Vagina (tissue), 2 donors: ENCODE data around the gene LRRC45. TPM values are rescaled to one million over a fixed set of nuclear protein-coding genes. Genes with fewer than 3 reads are reported as not detected.

Experiments
- DNase-seq, 2 donors: peaks; one replicate each; pipeline ENCODE4 v3.0.0-alpha.2; 2017; ENCODE audit errors: extremely low spot score in 2 of 2
- H3K27ac ChIP-seq: fragments of 200-600 bp; sonication (generic); one replicate; pipeline ENCODE4 v1.5.1; 2019
- H3K27me3 ChIP-seq: fragments of 200-600 bp; sonication (generic); one replicate; pipeline ENCODE4 v1.5.1; 2019
- H3K36me3 ChIP-seq, 2 donors: fragments of 200-600 bp; sonication (generic); one replicate each; pipeline ENCODE4 v1.5.1; 2017 to 2019
- H3K4me1 ChIP-seq: fragments of 200-600 bp; sonication (generic); one replicate; pipeline ENCODE4 v1.5.1; 2019
- H3K4me3 ChIP-seq, 2 donors: fragments of 200-600 bp; sonication (generic); 1 replicate in 1 of 2; 2 replicates in 1 of 2; pipeline ENCODE4 v1.5.1; 2016 to 2019
- H3K9me3 ChIP-seq: fragments of 200-600 bp; sonication (generic); one replicate; pipeline ENCODE4 v1.5.1; 2019
- POLR2A ChIP-seq, 2 donors: fragments of 450-650 bp; IDR thresholded peaks; one replicate each; pipeline ENCODE4 v1.6.1; 2017; ENCODE audit warnings: antibody characterized with exemption in 2 of 2, mild to moderate bottlenecking in 2 of 2, moderate library complexity in 2 of 2
- POLR2AphosphoS5 ChIP-seq, 2 donors: sonication (generic); formaldehyde crosslinking; IDR thresholded peaks; one replicate each; pipeline ENCODE4 v1.9.0; 2017; ENCODE audit warnings: antibody characterized with exemption in 2 of 2, mild to moderate bottlenecking in 2 of 2, low read depth in 1 of 2; ENCODE audit not compliant: insufficient read depth in 1 of 2
- intact Hi-C: fragments of 100-400 bp; cut with DNase I; formaldehyde crosslinking; loops from one replicate; pipeline ENCODE4 v1.15.1; 2023
- total RNA-seq: library from RNA; depleted of rRNA; stranded (reverse); fragments of >200 nt; gene quantifications from one replicate; pipeline ENCODE4 v1.2.3, GENCODE V29; 2016
- TF ChIP-seq, protein P1 (sequence below), 3 experiments: fragments of 450-650 bp in 2 of 3; fragments of 200-600 bp in 1 of 3; sonication (generic) in 1 of 3; IDR thresholded peaks; one replicate each; pipeline ENCODE4 v1.5.1; 2017 to 2019; ENCODE audit warnings: antibody characterized with exemption in 3 of 3, mild to moderate bottlenecking in 2 of 3, moderate library complexity in 2 of 3

LRRC45 gene
- total RNA-seq, 1 donor from 2014 or later, result 14.0 TPM

DNA sequence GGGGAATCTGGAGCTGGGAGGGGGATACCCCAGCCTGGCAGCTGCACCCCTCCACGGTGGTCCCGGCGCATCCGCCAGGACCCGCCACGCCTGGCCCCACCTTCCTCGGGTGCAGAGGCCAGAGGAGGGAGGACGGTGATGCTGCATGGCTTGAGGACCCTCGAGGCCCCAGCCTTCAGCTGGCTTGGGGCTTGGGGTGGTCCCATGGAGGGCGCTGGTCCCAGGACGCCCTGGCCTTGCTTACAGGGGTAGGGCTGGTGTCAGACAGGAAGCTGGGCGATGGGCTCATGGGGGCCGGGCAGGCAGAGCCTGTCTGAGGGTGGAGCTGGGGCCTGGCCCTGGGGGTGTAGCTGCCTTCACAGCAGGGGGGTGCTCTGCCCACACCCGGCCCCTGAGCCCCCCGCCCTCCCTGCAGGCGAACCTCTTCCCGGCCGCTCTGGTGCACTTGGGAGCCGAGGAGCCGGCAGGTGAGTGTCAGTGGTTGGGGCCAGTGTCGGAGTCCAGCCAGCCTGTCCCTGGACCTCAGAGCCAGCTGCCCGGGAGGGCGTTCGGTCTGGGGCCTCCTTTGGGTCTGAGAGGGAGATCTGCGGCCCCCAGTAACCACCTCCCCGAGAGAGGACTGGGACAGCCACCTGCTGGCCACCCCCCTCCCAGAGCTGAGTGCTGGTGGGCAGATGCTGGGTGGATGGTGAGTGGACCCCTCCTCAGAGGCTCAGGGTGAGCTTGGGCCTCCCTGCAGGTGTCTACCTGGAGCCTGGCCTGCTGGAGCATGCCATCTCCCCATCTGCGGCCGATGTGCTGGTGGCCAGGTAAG lies 6.8 kb upstream of the LRRC45 start:
- no peak for TF ChIP-seq POLR2A (IDR thresholded peaks at IDR 0.05)
- TF ChIP-seq, protein P1, sequence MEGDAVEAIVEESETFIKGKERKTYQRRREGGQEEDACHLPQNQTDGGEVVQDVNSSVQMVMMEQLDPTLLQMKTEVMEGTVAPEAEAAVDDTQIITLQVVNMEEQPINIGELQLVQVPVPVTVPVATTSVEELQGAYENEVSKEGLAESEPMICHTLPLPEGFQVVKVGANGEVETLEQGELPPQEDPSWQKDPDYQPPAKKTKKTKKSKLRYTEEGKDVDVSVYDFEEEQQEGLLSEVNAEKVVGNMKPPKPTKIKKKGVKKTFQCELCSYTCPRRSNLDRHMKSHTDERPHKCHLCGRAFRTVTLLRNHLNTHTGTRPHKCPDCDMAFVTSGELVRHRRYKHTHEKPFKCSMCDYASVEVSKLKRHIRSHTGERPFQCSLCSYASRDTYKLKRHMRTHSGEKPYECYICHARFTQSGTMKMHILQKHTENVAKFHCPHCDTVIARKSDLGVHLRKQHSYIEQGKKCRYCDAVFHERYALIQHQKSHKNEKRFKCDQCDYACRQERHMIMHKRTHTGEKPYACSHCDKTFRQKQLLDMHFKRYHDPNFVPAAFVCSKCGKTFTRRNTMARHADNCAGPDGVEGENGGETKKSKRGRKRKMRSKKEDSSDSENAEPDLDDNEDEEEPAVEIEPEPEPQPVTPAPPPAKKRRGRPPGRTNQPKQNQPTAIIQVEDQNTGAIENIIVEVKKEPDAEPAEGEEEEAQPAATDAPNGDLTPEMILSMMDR (IDR thresholded peaks at IDR 0.05), result no peak
- TF ChIP-seq POLR2AphosphoS5 (IDR thresholded peaks at IDR 0.05; ENCODE audit: insufficient read depth in 1 of 2, low read depth in 1 of 2), result no peak
- intact Hi-C loops, result no loop called here

DNA sequence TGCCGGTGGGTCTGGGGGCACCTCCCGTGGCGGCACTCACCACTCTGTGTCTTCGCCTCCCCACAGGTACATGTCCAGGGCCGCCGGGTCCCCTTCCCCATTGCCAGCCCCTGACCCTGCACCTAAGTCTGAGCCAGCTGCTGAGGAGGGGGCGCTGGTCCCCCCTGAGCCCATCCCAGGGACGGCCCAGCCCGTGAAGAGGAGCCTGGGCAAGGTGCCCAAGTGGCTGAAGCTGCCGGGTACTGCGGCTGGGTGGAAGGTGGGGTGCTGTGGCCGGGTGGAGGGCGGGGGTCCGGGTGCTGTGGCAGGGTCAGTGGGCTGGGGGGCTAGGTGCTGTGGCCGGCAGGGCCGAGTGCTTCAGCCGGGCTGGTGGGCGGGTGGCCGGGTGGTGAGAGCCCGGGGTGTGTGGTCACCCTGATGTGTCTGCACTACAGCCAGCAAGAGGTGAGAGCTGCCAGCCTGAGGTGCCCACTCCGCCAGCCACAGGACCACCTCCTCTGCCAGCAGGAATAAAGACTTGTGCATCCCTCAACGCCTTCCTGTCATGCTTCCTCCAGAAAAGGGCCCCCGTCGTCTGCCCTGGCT lies 6.1 kb upstream of the LRRC45 start:
- Histone ChIP-seq H3K27ac (no peak overlapping the region), H3K4me1 (peaks cover 57% of the 10 kb centered on the region), H3K27me3 (no peaks in the 10 kb centered on the region), H3K36me3 (no peaks in the 10 kb centered on the region), H3K9me3 (no peaks in the 10 kb centered on the region), H3K4me3 (no peak overlapping the region)
- TF ChIP-seq, protein P1 (IDR thresholded peaks at IDR 0.05), result no peak
- TF ChIP-seq POLR2A (IDR thresholded peaks at IDR 0.05) (no peak), POLR2AphosphoS5 (IDR thresholded peaks at IDR 0.05; ENCODE audit: insufficient read depth in 1 of 2, low read depth in 1 of 2) (no peak)
- intact Hi-C loops, result no loop called here
- DNase-seq, result no peak

More for the DNA sequence above, 6.8 kb upstream of the LRRC45 start:
- DNase-seq, result no peak
- no peak overlapping the region for H3K4me3 ChIP-seq
- H3K36me3 ChIP-seq, result no peaks in the 10 kb centered on the region
- peaks cover 51% of the 10 kb centered on the region for H3K4me1 ChIP-seq
- H3K27me3 ChIP-seq, result no peaks in the 10 kb centered on the region
- H3K27ac ChIP-seq, result no peak overlapping the region
- H3K9me3 ChIP-seq, result no peaks in the 10 kb centered on the region

DNA sequence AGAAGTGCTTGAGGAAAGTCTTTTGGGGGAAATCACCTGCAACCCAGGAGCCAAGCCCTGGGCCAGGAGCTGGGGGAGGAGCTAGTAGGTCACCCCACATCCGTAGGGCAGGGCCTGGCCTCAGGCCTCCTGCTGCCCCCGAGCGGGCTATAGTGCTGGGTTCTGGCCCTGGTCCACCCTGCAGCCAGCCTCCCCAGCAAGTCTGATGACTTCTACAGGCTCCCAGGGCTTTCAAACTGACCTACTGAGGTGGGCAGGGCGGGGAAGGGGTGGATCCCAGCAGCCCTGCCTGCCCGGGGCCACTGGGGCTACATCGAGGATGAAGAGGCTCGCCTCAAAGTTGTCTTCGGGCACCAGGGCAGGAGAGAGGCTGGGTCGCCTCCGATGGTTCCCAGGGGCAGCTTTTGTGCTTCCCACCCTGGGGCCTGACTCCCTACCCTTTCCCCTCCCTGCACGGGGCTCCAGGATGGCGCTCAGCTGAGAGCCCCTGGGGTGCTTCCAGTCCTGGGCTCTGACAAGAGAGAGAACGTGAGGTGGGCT lies 5.4 kb upstream of the LRRC45 start:
- no peak overlapping the region for H3K4me3 ChIP-seq
- DNase-seq, result no peak
- H3K27me3 ChIP-seq, result no peaks in the 10 kb centered on the region
- intact Hi-C loops, result no loop called here
- no peak overlapping the region for H3K27ac ChIP-seq
- H3K9me3 ChIP-seq, result no peaks in the 10 kb centered on the region
- H3K36me3 ChIP-seq, result no peaks in the 10 kb centered on the region
- H3K4me1 ChIP-seq, result peaks cover 55% of the 10 kb centered on the region
- TF ChIP-seq, protein P1 (IDR thresholded peaks at IDR 0.05), result no peak
- TF ChIP-seq POLR2AphosphoS5 (IDR thresholded peaks at IDR 0.05; ENCODE audit: insufficient read depth in 1 of 2, low read depth in 1 of 2), result no peak
- TF ChIP-seq POLR2A (IDR thresholded peaks at IDR 0.05), result no peak

DNA sequence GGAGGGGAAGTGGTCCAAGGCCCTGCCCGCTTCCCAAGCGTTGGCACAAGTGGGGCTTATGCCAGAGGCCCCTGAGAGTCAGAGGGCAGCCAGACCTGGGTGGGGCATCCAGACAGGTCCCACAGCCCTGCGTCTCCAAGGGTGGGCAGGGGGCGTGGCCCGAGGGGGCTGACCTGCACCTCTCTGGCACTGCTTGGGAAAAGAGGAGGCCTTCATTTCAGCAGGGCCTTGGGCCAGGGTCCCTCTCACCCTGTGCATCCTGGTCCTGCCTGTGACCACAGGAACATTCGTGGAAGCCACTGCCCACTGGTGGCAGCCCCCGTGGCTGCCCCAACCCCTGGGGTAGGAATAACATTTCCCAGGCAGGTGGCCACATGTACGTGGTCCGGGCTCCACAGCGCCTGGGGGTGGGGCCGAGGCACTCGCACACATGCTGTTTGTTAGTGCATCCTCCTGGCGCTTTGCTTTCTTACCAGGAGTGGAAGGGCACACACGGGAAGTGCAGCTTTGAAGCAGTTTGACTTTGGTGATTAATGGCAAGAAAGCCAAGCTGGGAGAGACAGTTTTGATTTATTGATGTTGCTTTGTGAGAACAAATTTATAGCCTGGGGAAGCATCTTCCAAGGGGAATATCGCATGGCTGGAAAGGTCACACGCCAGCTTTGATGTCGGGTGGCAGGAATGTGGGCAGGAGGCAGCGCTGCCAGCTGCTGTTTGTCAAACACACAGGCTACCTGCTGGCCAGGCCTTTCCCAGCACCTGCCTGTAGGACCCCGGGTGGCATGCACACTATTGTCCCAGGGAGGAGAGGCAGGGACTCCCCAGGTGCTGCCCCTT lies 4.7 kb upstream of the LRRC45 start:
- DNase-seq, result no peak
- Histone ChIP-seq H3K27ac (no peak overlapping the region), H3K27me3 (no peaks in the 10 kb centered on the region), H3K36me3 (no peaks in the 10 kb centered on the region), H3K9me3 (no peaks in the 10 kb centered on the region), H3K4me3 (no peak overlapping the region), H3K4me1 (peaks cover 49% of the 10 kb centered on the region)
- no peak for TF ChIP-seq POLR2A (IDR thresholded peaks at IDR 0.05)
- TF ChIP-seq, protein P1 (IDR thresholded peaks at IDR 0.05), result no peak
- no peak for TF ChIP-seq POLR2AphosphoS5 (IDR thresholded peaks at IDR 0.05; ENCODE audit: insufficient read depth in 1 of 2, low read depth in 1 of 2)
- intact Hi-C loops, result no loop called here
